ENCODE data around the gene WDR46.
A peak's percentile ranks its signal among the peaks of the same experiment; 100 is the strongest.
"Not testable (repeated sequence)": the region's sequence is repeated elsewhere in the genome, so short reads cannot be mapped to it uniquely, and the experiment has no call there.

The WDR46 gene

DNA sequence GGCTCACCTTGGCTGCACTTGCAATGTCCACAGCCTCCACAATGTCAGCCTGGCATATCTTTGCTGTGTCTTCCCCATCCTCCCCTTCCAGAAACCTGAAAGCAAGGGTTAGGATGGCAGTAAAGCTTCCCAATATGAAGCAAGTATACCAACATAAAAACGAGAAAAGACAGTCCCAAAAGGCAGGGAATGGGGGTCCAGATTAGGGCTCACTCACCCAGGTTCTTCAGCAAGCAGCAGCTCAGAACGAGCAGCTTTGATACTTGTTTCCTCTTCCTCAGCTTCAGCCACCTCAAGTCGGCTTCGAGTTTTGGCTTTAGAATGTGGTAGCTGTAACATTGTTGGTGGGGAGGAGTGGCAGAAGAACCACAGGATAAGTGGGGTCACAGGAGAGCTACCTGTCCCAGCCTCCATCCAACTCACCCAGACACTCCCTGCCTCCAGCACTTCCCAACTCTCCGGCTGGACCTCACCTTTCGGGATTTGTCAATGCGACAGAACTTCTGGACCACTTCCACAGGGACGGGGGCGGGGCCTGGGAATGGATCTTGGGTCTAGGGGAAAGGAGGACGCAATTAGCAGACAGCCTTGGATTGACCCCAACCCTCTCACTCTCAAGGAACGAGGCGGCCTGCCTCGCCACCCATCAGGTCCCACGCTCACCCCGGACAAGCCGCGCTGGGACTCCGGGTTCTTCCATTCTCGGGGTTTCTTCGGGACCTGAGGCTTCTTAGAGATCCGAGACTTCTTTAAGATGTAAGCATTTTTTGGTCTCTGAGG lies 708 bp downstream of the WDR46 start:
- DNase-seq (ENCODE audit: low spot score) = no peak

DNA sequence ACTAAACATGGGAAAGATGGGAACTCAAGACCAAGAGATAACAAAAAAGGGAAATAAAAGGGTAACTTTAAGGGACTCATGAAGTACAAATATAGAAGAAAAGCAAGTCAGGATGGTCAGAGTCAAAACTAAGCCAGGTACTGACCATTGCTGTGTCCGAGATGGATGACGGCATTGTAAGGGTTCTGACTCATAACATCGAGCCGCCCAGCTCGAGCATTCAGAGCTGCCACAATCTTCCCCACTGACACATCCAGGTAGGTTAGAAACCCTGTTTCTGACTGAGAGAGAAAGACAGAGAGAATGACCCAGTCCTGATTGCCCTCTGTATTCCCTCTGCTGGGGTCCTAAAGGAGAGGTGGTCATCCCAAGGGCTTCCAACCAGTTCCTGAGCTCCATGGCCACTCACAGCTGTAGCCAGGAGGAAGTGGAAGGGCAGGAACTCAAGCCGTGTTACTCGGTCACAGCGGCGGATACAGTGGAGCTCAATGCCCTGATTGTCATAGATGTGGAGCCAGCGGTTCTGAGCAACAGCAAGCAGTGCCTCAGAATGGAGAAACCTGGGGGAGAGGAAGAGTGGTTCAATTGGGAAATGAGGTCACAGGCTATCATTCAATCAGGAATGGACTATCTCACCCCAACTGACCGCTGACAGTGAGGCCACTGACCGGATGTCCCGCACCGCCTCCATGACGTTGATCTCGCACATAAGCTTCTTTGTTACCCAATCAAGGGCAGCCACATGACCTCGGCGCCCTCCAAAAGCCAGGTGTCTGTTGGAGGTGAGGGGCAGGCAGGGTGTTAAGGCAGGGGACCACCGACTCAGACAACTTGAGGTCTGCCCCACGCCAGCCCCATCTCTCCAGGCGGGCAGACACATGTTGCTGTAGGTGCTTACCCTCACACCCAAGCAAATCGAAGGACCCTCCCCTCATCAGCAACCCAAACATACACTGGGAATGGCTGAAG lies 1.8 kb downstream of the WDR46 start:
- no peak for DNase-seq (ENCODE audit: low spot score)

DNA sequence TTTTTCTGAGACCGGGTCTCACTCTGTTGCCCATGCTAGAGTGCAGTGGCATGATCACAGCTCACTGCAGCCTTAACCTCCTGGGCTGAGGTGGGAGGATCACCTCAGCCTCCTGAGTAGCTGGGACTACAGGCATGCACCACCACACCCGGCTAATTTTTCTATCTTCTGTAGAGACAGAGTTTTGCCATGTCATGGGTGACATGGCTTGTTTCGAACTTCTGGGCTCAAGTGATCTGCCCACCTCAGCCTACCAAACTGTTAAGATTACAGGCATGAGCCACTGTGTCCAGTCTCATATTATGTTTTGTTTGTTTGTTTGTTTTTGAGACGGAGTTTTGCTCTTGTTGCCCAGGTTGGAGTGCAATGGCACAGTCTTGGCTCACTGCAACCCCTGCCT lies 3.8 kb downstream of the WDR46 start:
- DNase-seq (ENCODE audit: low spot score) = not testable (repeated sequence)

DNA sequence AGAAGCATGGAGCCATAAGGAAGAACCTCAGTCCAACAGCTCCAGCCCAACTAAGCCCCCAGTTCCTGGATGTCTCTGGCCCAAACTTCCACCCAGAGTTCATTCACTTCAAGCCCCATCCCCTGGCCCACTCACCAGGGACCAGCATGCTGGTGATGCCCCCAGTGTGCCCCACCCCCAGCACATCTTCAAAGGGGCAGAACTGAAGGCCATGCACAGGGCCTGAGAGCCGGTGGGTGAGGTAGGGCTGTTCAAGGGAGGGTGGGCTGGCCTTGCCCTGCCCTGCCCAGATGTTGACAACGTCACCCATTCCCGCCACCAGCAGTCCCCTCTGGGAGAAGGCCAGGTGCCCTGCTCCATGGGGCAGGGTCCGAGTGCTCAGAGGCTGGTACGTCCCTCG lies 8.5 kb downstream of the WDR46 start:
- no peak for DNase-seq (ENCODE audit: low spot score)

GRCh38 chr6:33279971-33280511 lies 9.0 kb downstream of the WDR46 start:
- peak; percentile 81 for DNase-seq (ENCODE audit: low spot score)

DNA sequence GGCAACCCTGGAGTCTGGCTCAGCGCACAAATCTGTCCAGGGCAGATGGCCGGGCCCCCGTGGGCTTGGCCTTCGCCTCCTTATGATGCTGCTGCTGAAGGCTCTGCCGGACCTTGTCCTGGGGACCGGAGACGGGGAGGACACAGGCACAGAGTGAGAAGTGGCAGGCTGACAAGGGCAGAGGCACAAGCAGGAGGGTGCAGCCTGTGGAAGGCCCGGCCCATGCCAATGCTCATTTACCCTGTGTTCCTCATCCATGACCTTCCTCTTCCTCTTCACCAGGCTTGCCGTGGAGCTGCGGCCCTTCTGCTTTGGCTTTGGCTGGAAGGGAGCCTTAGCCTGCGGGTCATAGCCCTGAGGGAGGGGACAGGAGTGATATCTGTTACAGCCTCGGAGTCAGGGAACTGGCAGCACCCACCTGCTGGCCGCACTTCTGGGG lies 9.8 kb downstream of the WDR46 start:
- no peak for DNase-seq (ENCODE audit: low spot score)

GRCh38 chr6:33278810-33279209 lies 10.2 kb downstream of the WDR46 start:
- no peak for DNase-seq (ENCODE audit: low spot score)

GRCh38 chr6:33278392-33278741 lies 10.7 kb downstream of the WDR46 start:
- no peak for DNase-seq (ENCODE audit: low spot score)

GRCh38 chr6:33277663-33278391 lies 11.2 kb downstream of the WDR46 start:
- DNase-seq (ENCODE audit: low spot score) = peak; percentile 38

- peak; percentile 89 for DNase-seq (ENCODE audit: low spot score)
Observed at GRCh38 chr6:33276864-33277662, 12.0 kb downstream of the WDR46 start, which contains the start of gene B3GALT4. TSS of gene B3GALT4 (plus strand) at chr6:33277123. CDS start at chr6:33277420, 297 bp downstream.

DNA sequence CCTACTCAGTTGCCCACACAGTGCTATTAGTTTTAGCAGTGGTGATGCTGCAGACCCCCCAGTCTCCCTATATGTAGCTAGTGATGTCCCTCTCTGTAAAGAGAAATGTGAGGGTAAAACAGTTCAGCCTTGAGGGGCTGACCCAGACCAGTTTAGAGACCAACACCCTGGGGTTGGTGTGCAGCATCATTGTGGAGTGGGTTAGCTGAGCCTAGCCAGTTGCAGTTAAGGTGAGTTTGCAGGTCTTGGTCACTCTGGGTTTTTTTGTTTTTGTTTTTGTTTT lies 12.5 kb downstream of the WDR46 start:
- DNase-seq (ENCODE audit: low spot score) = no peak

- DNase-seq (ENCODE audit: low spot score) = peak; percentile 37
Observed at GRCh38 chr6:33275795-33276580, 13.1 kb downstream of the WDR46 start.

- peak; percentile 62 for DNase-seq (ENCODE audit: low spot score)
Observed at GRCh38 chr6:33273924-33274902, 14.8 kb downstream of the WDR46 start.

- peak; percentile 40 for DNase-seq (ENCODE audit: low spot score)
Observed at GRCh38 chr6:33273129-33273923, 15.7 kb downstream of the WDR46 start.

GRCh38 chr6:33272275-33273128 lies 16.5 kb downstream of the WDR46 start:
- DNase-seq (ENCODE audit: low spot score) = no peak

- peak; percentile 98 for DNase-seq (ENCODE audit: low spot score)
Observed at GRCh38 chr6:33271468-33272274, 17.4 kb downstream of the WDR46 start, which contains the start of the genes RPS18 and VPS52. TSS of gene RPS18 (plus strand) at chr6:33272075. CDS start at chr6:33272120, 45 bp downstream. TSS of gene VPS52 (minus strand) at chr6:33271876. CDS start at chr6:33271675, 201 bp downstream.

Measured in RKO (cell line).